Prostate gland (tissue), 2 donors: Measurements from ENCODE around the gene SNX19. TPM values are rescaled to one million over a fixed set of nuclear protein-coding genes. Genes with fewer than 3 reads are reported as not detected.

Experiments
- DNase-seq: peaks from one replicate; pipeline ENCODE4 v3.0.0-alpha.2; 2019; ENCODE audit warnings: low spot score
- H3K27ac ChIP-seq, 2 donors: fragments of 200-600 bp; sonication (generic); 2 replicates each; pipeline ENCODE4 v1.5.1; 2017 to 2019
- H3K27me3 ChIP-seq: fragments of 200-600 bp; sonication (generic); replicated peaks from 2 replicates; pipeline ENCODE4 v1.5.1; 2019; ENCODE audit not compliant: insufficient read depth
- H3K36me3 ChIP-seq, 2 donors: fragments of 200-600 bp; sonication (generic); 1 replicate in 1 of 2; 2 replicates in 1 of 2; pipeline versions ENCODE4 v1.5.1 to v1.8.1; 2017 to 2019
- H3K4me1 ChIP-seq: fragments of 200-600 bp; sonication (generic); replicated peaks from 2 replicates; pipeline ENCODE4 v1.5.1; 2019
- H3K4me3 ChIP-seq, 2 donors: fragments of 200-600 bp; sonication (generic); 2 replicates each; pipeline ENCODE4 v1.5.1; 2017 to 2019
- H3K9me3 ChIP-seq: fragments of 200-600 bp; sonication (generic); 2 replicates; pipeline ENCODE4 v1.5.1; 2017
- CTCF ChIP-seq, 4 experiments: fragments of 200-600 bp in 2 of 4; fragments of 450-650 bp in 2 of 4; sonication (generic) in 2 of 4; IDR thresholded peaks; 1 replicate in 3 of 4; 2 replicates in 1 of 4; pipeline ENCODE4 v1.5.1; 2016 to 2019; ENCODE audit warnings: antibody characterized with exemption in 4 of 4, mild to moderate bottlenecking in 2 of 4, moderate library complexity in 2 of 4
- POLR2A ChIP-seq: fragments of 450-650 bp; IDR thresholded peaks from one replicate; pipeline ENCODE4 v1.6.1; 2016; ENCODE audit warnings: antibody characterized with exemption, mild to moderate bottlenecking
- POLR2AphosphoS5 ChIP-seq: sonication (generic); formaldehyde crosslinking; IDR thresholded peaks from one replicate; pipeline ENCODE4 v1.6.1; 2017; ENCODE audit warnings: antibody characterized with exemption
- WGBS: methylation state at CpG from one replicate; pipeline ENCODE4 v1.1.5; 2018; 5-methylcytosine and 5-hydroxymethylcytosine counted together
- intact Hi-C: fragments of 100-400 bp; cut with DNase I; formaldehyde crosslinking; loops from one replicate; pipeline ENCODE4 v1.14.2; 2022
- total RNA-seq, 2 donors: library from RNA; depleted of rRNA; stranded (reverse); fragments of >200 nt; gene quantifications; one replicate each; pipeline ENCODE4 v1.1.0, GENCODE V29; 2016

Gene SNX19
- total RNA-seq, result 100 to 1,000 TPM in 1 of 2 donors, 10 to 100 TPM in 1; 87.7 to 115 TPM

GRCh38 chr11:130916238-130916855 lies at the start of gene SNX19:
SNX19 (minus strand) TSS chr11:130916479; CDS start chr11:130915939, 540 bp downstream.
- WGBS, result under 1% methylated on average over 69 of the region's 72 CpGs
- no peaks in the 10 kb centered on the region for H3K36me3 ChIP-seq
- H3K4me3 ChIP-seq, result peak within 1 kb of the TSS; percentile 55 to 81
- TF ChIP-seq POLR2A (peak; percentile 47), POLR2AphosphoS5 (peak; percentile 73), CTCF (IDR thresholded peaks at IDR 0.05) (peak; percentile 76 to 99 (median 94))
- intact Hi-C loops, result loop anchor here (5.0 kb wide), 1 partner anchor 914 kb away; the partner anchor contains the start of gene PRDM10
- no peaks in the 10 kb centered on the region for H3K27me3 ChIP-seq
- peak; percentile 88 for DNase-seq
- H3K27ac ChIP-seq, result peak within 1 kb of the TSS; percentile 52 to 72
- H3K4me1 ChIP-seq, result no peaks in the 10 kb centered on the region
- no peaks in the 10 kb centered on the region for H3K9me3 ChIP-seq

GRCh38 chr11:130964058-130964792 lies 47.9 kb upstream of the SNX19 start:
- no peak for DNase-seq
- 86% methylated on average over 6 of the region's 6 CpGs for WGBS
- TF ChIP-seq POLR2AphosphoS5 (no peak), POLR2A (no peak), CTCF (IDR thresholded peaks at IDR 0.05) (no peak)
- no peaks in the 10 kb centered on the region for H3K9me3 ChIP-seq
- no peaks in the 10 kb centered on the region for H3K27me3 ChIP-seq
- H3K4me3 ChIP-seq, result no peak overlapping the region
- no peak overlapping the region for H3K27ac ChIP-seq
- no peaks in the 10 kb centered on the region for H3K36me3 ChIP-seq
- intact Hi-C loops, result no loop called here
- no peaks in the 10 kb centered on the region for H3K4me1 ChIP-seq

GRCh38 chr11:130947889-130948288 lies 31.6 kb upstream of the SNX19 start:
- H3K36me3 ChIP-seq, result no peaks in the 10 kb centered on the region
- no peaks in the 10 kb centered on the region for H3K9me3 ChIP-seq
- DNase-seq, result no peak
- H3K4me1 ChIP-seq, result no peaks in the 10 kb centered on the region
- intact Hi-C loops, result no loop called here
- no peak overlapping the region for H3K4me3 ChIP-seq
- TF ChIP-seq CTCF (IDR thresholded peaks at IDR 0.05) (no peak), POLR2A (no peak)
- H3K27me3 ChIP-seq, result no peaks in the 10 kb centered on the region
- no peak overlapping the region for H3K27ac ChIP-seq
- WGBS, result 49% methylated on average over 6 of the region's 6 CpGs

- Histone ChIP-seq H3K9me3 (no peaks in the 10 kb centered on the region), H3K36me3 (no peaks in the 10 kb centered on the region), H3K4me3 (no peak overlapping the region), H3K27ac (no peak overlapping the region), H3K4me1 (no peaks in the 10 kb centered on the region), H3K27me3 (no peaks in the 10 kb centered on the region)
- intact Hi-C loops, result no loop called here
- TF ChIP-seq POLR2A (no peak), POLR2AphosphoS5 (no peak), CTCF (IDR thresholded peaks at IDR 0.05) (no peak)
- DNase-seq, result no peak
- WGBS, result 34% methylated on average over 6 of the region's 6 CpGs
Observed at GRCh38 chr11:130947481-130947880, 31.2 kb upstream of the SNX19 start.
